HK-2 (cell line): Measurements from ENCODE around the gene PLEKHH2.
"Not testable (repeated sequence)": the region's sequence is repeated elsewhere in the genome, so short reads cannot be mapped to it uniquely, and the experiment has no call there.

Experiments
- DNase-seq: peaks from one replicate; pipeline ENCODE4 v3.0.0-alpha.2; 2018; ENCODE audit not compliant: unreplicated experiment

PLEKHH2 gene

DNA sequence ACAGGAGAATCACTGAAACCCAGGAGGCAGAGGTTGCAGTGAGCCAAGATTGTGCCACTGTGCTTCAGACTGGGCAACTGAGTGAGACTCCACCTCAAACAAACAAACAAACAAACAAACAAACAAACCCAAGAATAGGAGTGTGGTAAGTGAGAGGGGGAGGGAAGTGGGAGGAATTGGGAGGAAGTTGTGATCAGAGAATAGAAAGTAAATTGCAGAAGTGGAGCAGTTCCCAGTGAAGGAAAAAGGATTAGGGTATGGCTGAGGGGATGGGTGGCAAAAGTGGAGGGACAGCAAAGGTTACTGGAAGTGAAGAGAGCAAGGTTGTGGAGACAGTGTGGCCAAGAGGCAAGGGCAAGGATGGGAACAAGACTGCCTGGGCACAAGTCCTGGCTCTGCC lies 80.3 kb downstream of the PLEKHH2 start:
- no peak for DNase-seq

DNA sequence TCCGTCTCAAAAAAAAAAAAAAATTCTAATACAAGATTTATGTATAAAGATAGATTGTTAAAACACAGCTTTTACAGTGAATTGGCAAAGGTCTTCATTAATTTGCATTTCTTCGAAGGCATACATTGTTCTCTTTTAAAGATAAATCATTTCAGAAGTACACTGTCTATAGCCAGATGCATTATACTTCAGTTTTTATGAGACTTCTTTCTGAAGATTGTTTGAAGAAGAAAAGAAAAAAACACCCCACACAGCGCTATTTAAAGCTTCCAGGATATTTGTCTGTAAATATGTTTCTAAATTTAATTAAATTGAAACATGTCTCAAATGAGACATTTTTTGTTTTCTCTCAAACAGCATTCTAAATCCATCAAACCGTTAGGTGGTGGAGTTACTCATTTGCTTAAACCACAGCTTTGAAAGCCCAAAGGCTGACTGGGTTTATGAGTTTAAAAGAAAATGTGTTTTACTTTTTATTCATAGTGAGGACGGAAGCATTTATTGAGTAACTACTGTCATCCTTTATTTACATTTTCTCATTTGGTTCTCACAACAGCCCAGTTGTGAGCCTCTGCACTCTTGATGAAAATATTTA lies 81.6 kb downstream of the PLEKHH2 start:
- no peak for DNase-seq

GRCh38 chr2:43724728-43725526 lies 87.9 kb downstream of the PLEKHH2 start:
- no peak for DNase-seq

DNA sequence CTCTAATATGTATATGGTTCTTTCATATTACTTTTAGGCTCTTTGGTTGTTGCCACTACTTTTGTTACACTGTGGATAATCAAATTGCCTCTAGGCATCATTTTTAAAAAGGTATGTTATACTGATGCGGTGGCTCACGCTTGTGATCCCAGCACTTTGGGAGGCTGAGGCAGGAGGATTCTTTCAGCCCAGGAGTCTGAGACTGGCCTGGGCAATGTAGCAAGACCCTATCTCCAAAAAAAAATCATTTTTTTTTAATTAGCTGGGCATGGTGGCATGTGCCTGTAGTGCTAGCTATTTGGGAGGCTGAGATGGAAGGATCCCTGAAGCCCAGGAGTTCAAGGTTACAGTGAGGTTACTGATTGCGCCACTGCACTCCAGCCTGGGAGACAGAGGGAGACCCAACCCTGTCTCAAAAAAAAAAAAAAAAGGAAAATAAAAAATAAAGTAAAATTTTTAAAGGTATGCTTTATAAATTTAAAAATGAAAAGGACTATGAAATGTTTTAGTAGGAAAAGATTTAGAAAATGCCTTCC lies 88.7 kb downstream of the PLEKHH2 start:
- DNase-seq, result no peak

GRCh38 chr2:43726961-43727633 lies 90.0 kb downstream of the PLEKHH2 start:
- DNase-seq, result not testable (repeated sequence)

DNA sequence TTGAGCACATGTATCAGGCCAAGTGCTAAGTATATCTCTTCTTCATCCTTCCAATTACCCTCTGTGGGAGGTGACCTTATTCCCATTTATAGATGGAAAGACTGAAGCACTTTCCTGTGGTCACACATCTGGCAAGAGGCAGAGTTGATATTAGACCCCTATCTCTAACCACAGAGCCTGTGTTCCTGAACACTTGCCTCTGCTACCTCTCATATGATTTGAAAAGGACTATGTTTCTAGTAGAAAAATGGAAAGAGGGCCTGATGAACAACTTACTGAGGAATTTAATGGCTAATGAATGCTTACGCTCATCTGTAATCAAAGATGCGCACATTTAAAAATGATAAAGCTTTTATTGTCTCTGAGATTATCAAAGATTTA lies 90.6 kb downstream of the PLEKHH2 start:
- DNase-seq, result no peak

- no peak for DNase-seq
Observed at GRCh38 chr2:43729491-43730174, 92.6 kb downstream of the PLEKHH2 start.

DNA sequence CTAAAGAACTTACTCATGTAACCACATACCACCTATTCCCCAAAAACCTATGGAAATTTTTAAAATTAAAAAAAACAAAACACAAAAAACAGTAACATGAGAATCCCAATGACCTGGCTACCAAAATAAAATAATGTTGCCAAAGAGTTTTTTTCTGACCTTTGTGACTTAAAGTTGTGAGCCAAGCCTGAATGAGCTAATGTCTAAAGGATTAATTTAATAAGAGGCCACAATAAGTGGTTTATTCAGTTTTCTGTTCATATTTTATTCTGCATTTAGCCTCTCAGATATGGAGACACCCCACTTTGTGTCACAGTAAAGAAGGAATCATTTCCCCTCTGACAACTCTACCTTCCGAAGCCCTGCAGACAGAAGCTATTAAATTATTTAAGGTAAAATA lies 94.2 kb downstream of the PLEKHH2 start:
- no peak for DNase-seq

- no peak for DNase-seq
Observed at GRCh38 chr2:43736637-43737036, 99.6 kb downstream of the PLEKHH2 start.

GRCh38 chr2:43737097-43737854 lies 100.2 kb downstream of the PLEKHH2 start:
- DNase-seq, result peak; percentile 52

DNA sequence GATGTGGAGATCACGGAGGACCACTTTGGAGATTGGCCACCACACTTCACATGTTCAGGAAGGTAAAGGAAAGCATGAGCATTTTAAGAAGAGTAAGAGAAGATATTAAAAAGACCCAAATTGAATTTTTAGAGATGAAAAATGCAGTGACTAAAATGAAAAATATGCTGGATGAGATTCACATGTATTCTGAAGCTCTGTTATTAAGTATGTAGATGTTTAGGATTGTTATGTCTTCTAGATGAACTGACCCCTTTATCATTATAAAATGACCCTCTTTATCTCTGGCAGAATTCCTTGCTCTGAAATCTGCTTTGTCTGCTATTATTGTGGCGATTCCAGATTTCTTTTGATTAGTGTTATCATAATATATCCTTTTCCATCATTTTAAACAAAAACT lies 100.8 kb downstream of the PLEKHH2 start:
- DNase-seq, result no peak

- DNase-seq, result no peak
Observed at GRCh38 chr2:43738257-43738656, 101.2 kb downstream of the PLEKHH2 start.

GRCh38 chr2:43743706-43744105 lies 106.6 kb downstream of the PLEKHH2 start:
- no peak for DNase-seq

GRCh38 chr2:43745457-43745856 lies 108.4 kb downstream of the PLEKHH2 start:
- DNase-seq, result no peak

- DNase-seq, result no peak
Observed at GRCh38 chr2:43748333-43748732, 111.3 kb downstream of the PLEKHH2 start.

DNA sequence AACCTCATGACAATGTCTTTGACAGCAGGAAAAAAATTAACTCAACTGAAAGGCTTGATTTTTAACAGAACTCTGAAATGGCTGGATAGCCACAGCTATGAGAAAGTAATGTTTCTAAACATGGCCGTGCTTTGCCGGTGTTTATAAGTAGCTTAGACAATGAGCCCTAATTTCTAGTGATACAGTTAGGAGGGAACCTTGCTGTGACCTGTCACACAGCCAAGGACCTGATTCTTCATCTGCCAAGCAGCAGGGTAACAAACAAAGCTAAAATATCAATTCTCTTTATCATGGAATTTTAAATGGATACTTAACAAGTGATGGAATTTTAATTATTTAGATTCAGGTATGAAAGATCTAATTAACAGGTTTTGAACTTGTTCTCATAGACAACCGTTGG lies 112.5 kb downstream of the PLEKHH2 start:
- no peak for DNase-seq

DNA sequence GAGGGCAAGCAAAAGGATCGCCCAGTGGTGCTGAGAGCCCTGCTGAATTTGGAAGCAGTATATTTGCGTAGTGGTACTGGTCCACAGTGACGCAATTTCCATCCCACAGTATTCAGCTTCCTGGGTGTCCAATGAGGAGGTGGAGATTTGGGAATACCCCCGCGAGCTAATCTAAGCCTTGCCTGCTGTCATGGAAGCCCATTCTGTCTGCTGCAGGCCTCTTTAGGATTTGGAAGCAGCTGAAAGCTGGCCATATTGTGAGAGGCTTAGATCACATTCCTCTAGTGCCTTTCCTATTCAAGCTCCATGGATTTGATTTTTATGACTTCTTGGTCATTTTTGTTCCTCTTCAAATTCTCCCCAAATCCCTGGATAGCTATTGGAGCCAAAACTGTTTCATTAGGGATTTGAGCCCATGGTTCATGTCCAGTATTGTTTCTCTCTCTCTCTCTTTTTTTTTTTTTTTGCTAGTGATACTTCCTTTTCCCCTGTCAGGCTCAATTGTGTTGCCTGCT lies 114.5 kb downstream of the PLEKHH2 start:
- no peak for DNase-seq

- DNase-seq, result no peak
Observed at GRCh38 chr2:43752302-43752701, 115.2 kb downstream of the PLEKHH2 start.

GRCh38 chr2:43754180-43754579 lies 117.1 kb downstream of the PLEKHH2 start:
- DNase-seq, result no peak

- no peak for DNase-seq
Observed at GRCh38 chr2:43758739-43759138, 121.7 kb downstream of the PLEKHH2 start.

- DNase-seq, result no peak
Observed at GRCh38 chr2:43759195-43759594, 122.1 kb downstream of the PLEKHH2 start.
